GM15510 (cell line): ENCODE measurements around the gene CD14.

Source experiments
- POLR2A ChIP-seq: IDR thresholded peaks from 3 replicates; pipeline ENCODE4 v1.6.1; 2011; ENCODE audit warnings: borderline replicate concordance; ENCODE audit not compliant: insufficient read length; ENCODE audit errors: extremely low read depth

The CD14 gene

DNA sequence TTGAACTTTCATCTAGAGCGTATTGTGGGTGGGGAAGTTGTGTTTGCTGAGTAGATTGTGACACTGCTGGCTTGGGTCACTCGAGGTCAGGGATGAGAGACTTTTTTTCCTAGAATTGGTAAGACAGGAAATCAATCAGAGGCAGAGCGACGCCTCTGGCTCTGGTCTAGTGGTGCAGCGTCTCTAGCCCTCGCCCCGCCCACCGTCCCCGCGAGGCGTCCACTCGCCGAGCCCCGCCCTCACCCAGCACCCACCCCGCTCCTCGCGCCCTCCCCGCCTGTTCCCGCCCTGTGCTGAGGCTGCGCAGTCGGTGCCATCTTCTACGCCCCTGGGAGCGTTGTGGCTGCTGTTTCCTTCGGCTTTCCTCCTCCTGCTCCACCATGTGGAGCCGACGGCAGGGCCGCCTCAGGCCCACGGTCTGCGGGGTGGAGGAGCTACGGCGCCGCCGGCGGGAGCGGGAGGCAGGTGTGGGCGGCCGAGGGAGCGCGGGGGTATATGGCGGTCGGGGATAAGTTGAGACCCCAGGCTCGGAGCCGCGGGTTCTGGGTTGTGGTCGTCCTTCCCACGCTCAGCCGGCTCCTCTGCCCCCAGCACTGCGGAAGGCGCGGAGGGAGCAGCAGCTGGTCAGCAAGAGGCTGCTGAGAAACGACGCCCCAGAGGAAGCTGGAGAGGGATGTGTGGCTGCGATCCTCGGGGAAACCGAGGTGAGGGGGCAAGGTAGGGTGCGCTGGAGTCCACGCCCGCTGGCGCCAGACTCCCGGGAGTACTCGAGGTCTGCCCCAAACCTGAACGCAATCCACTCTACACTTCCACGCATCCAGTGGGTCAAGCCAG lies 6.4 kb upstream of the CD14 start, which contains the start of gene TMCO6:
Gene TMCO6, plus strand, starts transcription at position 304 of the 834 bp plus-strand sequence. Its CDS starts 77 bp downstream, at position 381.
- peak; percentile 89 for TF ChIP-seq POLR2A

DNA sequence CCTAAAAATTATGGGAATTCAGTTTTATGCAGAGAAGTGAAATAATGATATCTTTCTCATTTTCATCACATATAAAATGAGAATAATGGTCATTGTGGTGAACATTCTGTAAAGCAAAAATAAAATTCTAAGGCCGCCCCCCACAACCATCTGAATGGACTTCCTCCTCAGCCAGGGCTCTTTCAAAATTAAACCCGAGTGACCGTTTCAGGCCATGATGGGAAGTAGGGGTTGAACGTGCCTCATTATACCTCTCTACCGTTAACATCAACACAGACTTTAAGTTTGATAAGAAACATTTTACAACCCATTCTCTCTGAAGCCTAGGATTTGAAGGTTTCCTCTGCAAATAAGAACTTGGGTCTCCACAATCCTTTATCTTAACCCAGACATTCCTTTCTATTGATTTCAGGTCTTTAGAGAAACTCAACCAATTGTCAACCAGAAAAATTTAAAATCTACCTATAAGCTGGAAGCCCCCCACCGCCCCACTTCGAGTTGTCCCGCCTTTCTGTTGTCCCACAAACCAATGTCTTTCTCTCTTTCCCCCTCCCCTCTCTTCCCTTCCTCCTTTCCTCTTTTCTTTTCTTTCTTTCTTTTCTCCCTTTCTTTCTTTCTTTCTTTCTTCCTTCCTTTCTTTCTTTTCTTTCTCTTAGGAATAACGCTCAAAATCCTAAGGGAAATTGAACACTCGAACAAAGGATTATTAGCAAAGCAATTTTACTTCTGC lies 4.6 kb upstream of the CD14 start:
- TF ChIP-seq POLR2A, result no peak

DNA sequence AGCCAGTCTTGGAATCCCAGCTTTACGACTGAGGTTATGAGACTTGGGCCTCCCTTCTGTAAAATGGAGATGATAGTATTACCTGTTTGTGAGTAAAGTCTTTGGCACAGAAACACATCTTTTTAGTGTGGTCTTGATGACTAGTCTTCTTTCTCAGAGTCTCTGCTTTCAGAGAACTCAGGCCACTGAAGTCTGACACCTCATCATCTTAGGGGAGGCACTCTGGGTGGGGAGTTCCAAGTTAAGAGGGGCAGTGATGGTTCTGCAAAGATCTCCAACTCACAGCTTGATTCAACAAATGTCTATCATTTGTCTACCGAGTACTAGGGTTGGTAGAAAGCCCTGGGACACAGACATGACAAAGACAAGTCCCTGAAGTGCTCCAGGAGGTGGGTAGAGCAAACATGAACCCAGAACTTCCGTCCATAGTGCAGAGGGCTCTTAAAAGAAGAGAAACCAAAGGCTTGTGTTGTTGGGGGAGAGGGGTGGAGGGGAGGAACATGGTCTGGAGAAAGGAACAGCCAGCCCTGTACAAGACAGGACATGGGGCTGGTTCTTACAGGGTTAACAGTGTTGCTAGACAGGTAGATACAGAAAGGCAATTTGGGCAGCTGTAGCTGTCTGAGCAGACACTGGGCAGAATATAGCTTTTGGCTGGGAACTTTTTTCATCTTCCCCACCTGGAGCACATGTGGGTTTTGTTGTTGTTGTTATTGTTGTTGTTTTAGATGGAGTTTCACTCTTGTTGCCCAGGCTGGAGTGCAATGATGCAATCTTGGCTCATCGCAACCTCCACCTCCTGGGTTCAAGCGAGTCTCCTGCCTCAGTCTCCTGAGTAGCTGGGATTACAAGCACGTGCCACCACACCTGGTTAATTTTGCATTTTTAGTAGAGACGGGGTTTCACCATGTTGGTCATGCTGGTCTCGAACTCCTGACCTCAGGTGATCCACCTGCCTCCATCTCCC lies 2.6 kb upstream of the CD14 start:
- TF ChIP-seq POLR2A, result no peak

DNA sequence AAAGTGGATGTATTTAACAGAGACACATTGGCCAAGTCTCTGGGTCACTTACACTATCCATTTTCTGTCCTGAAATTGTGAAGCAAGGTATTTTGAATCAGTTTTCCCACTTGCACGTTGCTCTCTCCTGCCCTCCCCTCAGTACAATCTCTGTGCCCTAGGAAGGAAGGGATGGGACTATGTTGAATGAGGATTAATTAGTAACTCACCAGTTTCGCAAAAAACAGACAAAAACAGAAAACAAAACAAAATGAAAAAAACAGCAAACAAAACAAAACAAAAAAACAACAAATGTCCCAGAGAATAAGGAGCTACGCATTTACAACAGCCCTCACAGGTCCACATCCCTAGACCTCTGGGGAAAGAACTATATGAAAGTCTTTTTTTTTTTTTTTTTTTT lies 1.1 kb upstream of the CD14 start:
- TF ChIP-seq POLR2A, result no peak

DNA sequence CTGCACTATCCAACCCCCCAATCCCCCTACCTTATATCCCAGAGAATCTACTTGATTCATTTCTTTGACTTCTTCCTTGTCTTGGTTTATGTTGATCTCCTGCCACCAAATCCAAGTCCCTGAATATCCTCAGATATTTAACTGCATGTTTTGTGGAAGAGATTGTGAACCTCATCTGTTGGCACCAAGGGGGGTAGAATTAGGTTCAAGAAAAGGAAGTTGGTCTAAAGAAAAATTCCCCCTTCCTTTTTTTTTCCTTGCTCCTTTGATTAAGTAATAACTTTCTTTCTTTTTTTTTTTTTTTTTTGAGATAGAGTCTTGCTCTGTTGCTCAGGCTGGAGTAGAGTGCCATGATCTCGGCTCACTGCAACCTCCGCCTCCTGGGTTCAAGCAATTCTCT lies 526 bp upstream of the CD14 start:
- TF ChIP-seq POLR2A, result no peak

DNA sequence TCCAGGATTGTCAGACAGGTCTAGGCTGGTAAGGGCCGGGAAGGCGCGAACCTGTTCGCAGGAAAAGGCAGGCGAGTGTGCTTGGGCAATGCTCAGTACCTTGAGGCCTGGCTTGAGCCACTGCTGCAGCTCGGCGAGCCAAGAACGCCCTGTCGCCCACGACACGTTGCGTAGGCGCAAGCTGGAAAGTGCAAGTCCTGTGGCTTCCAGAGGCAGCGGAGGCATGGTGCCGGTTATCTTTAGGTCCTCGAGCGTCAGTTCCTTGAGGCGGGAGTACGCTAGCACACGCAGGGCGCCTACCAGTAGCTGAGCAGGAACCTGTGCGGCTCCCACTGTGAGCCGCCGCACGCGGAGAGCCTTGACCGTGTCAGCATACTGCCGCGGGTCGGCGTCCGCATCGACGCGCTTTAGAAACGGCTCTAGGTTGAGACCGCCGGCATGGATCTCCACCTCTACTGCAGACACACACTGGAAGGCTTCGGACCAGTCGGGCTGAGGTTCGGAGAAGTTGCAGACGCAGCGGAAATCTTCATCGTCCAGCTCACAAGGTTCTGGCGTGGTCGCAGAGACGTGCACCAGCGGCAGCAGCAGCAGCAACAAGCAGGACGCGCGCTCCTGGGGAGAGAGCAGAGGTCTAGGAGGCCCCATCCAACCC lies 482 bp downstream of the CD14 start:
- no peak for TF ChIP-seq POLR2A

DNA sequence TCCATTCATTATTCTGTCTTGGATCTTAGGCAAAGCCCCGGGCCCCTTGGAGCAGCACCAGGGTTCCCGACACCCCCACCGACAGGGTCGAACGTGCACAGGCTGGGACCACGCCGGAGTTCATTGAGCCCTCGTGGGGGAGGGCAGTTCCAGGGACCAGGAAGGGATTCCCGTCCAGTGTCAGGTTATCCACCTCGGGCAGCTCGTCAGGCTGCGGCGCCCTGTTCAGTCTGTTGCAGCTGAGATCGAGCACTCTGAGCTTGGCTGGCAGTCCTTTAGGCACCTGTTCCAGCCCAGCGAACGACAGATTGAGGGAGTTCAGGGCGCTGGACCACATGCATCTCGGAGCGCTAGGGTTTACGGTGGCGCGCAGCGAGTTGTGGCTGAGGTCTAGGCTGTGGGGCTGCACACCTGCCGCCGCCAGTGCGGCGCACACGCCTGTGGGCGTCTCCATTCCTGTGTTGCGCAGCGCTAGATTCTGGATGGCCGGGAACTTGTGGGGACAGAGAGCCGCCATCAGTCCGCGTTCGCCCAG lies 1.1 kb downstream of the CD14 start:
- no peak for TF ChIP-seq POLR2A

DNA sequence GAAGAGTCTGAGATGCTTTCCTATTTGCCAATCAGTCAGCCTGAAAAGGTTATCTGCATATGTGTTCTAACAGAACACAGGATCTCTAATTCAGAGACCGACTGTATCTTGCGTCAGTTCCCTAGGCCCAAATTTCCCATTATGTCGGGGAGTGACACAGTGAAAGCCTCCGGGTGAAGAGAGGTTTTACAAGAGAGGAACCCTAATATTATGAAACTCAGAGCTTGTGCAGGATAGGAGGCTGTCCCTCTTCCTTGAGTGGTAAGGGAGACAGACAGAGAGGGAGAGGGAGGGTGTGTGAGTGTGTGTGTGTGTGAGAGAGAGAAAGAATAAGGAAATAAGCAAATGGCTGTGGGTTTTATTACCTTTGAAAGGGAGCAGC lies 1.9 kb downstream of the CD14 start:
- TF ChIP-seq POLR2A, result no peak

DNA sequence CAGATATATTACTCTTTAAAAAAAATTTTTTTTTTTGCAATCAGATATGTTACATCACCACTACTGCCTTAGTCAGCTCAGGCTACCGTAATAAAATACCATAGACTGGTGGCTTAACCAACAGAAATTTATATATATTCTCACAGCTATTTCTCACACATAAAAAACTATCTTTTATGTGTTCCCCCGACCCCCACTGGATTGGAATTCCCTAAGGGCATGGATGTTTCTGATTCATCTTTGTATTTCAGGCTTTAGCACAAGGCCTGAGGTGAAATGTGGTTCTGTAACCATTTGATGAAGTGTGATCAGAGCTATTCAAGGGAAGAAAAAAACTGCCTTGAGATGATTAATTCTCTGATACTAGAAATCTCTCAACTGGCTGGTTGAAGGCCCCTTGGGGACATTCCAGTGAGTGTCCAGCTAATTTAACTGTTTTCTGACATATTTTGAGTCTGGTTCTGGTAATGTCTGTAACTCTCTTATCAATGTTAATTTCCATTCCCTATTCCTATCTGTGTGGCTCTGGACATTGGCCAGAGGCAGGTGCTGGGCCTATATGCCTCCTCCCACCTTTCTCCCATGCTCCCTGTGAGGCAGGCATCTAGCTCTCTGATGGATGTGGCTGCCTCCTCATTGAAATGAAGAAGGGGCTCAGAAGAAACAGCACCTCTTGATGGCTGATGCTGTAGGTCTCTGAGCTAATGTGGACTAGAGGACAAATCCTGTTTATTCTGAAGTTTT lies 2.5 kb downstream of the CD14 start:
- no peak for TF ChIP-seq POLR2A

DNA sequence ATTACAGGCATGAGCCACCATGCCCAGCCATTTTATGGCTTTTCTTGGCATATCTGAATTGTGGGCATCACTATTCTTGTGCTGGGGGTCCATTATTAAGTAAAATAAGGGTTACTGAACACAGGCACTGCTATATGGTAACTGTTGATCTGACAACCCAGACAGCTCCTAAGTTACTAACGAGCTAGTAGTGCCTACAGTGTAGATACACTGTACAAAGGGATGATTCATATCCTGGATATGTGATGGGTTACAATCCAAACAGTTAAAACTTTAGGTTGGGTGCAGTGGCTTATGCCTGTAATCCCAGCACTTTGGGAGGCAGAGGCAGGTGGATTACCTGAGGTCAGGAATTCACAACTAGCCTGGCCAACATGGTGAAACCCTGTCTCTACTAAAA lies 4.3 kb downstream of the CD14 start:
- TF ChIP-seq POLR2A, result no peak

DNA sequence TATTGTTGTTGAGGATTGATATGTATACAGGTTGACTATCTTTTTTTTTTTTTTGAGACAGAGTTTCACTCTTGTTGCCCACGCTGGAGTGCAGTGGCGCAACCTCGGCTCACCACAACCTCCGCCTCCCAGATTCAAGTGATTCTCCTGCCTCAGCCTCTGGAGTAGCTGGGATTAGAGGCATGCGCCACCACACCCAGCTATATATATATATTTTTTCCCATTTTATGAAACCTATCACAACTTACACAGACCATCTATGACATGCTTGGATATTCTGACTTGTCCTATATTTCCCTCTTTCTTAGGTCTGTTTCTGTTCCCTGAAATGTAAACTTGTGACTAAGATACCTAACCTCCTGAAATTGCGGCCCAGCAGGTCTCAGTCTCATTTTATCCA lies 5.0 kb downstream of the CD14 start:
- no peak for TF ChIP-seq POLR2A

DNA sequence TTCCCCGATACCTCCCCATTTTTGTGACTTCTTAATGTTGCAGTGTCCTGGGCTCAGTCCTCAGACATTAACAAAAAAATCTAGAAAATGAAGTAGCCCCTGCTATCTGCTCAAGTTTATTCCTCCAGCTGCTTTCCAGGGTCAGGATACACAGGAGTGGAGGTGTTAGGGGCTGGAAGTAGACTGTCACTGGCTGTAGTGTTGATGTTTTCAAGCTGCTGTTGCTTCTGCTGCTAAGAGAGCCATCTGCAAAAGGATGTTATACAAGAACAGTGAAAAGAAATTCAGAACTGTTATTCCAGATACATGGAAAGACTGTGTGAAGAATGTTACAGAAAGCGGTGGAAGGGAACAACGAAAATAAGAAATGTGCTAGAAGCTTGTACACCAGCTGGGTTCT lies 10.7 kb downstream of the CD14 start:
- no peak for TF ChIP-seq POLR2A

DNA sequence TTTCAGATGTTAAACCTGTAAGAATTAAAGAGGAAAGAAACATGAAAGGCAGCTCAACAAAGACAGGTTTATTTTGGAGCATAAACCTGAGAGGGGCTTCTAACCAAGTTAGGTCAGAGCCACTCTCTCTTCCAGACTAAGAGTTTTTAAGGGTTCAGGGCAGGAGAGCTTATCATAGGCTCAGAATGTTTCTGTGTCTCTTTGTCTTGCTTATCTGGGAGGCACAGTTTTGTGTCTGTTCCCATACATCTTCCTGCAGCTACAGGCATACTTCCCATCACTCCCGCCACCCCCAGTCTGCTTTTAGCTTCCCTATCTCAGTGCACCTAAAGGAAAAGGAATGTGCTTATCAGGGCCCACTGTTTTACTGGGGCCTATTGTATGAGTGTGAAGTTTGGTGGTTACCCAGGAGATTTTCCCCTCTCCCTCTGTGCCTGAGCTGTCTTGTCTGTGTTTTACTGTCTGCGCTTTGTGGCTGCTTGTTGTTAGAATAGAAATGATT lies 21.9 kb downstream of the CD14 start:
- no peak for TF ChIP-seq POLR2A
